Measurements from ENCODE around the gene MAP2K2. TPM values are rescaled to one million over a fixed set of nuclear protein-coding genes. Genes with fewer than 3 reads are reported as not detected.

The MAP2K2 gene
- 103 TPM for polyA plus RNA-seq (2013, experiment 1 of 2)
- polyA plus RNA-seq (2013, experiment 2 of 2): 103 TPM

DNA sequence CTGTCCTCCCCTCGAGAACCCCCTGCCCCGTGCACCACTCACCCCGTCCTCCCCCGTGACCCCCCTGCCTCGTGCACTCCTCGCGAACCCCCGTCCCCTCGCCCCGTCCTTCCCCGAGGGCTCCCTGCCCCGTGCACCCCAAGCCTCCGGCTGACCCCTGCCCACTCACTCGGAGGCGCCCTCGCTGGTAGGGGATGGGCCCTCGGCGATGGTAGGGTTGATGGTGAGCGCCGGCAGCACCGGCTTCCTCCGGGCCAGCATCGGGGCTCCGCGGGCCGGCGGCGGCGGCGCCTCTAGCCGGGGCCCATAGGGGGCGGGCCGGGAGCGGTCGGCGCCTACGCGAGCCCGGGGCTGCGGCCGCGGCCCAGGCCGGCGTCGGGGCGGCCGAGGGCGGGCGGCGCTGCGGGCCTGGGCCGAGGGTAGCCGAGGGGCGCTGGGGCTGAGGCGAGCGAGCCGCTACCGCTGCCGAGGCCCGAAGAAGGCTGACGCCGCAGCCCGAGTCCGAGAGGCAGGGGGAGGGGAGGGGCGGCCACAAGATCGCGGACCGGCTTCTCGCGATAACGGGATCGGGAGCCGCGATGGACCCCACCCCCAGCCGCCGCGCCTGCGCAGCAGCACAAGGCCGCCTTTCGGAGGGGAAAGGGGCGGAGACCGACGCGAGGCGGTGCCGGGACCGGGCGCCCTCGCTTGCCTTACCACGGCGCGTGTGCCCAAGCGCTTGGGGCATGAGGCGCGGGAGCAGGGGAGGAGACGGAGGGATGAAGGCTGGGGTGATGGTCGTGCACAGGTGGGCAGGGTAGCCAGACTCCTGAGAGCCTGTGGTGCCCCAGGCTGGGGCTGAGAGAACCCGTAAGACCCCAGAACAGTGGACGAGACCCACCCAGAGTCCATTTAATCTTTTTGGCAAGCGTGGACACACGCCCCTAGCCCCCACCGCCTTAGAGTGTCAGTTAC is at the start of gene MAP2K2:
Gene MAP2K2 (minus strand): TSS at position 508 of the 954 bp plus-strand sequence. CDS start 247 bp downstream, at position 261.
- no peaks in the 10 kb centered on the region for H3K27me3 ChIP-seq (ENCODE audit: insufficient read depth, low read length, poor library complexity)
- H3K4me1 ChIP-seq (ENCODE audit: control insufficient read depth, low read depth, low read length): peaks cover 5% of the 10 kb centered on the region

DNA sequence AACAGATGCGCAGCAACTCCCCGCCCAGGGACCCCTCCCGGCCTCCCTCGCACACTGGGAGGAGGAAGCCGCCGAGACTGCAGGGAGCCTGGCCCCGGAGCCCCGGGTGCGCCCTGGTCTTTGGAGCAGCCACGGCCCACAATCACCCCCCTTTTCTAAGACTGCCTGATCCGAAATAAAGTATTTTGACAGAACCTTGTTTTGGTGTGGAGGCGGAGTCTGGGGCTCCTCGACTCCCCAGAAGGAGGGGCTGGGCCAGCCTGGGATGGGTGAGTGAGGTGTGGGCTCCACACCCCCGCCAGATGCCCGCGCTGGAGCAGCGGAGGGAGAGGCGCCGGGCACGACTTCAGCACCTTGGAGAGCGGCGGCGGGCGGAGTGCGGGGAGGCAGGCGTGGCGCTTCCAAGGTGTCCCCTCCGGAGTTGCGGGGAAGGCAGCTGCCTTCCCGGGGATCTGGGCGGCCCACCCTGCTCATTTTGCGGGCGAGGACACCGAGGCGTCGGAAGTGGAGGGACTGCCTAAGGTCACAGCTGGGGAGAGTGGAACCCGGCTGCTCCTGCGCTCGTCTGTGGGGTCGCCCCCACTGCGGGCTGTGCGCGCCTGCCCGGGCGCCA is 49.0 kb upstream of the MAP2K2 start:
- H2BK15ac ChIP-seq (replicated peaks; ENCODE audit: low read depth): no peak overlapping the region
- H2BK120ac ChIP-seq (ENCODE audit: low read depth, low read length): no peak overlapping the region
- no CpG with 5 or more reads among the region's 45 CpGs for WGBS (ENCODE audit: extremely low coverage, insufficient coverage, low lambda C conversion rate)
- H3K18ac ChIP-seq (ENCODE audit: low read length): no peak overlapping the region
- H3K79me1 ChIP-seq (ENCODE audit: low read length): no peaks in the 10 kb centered on the region
- H4K5ac ChIP-seq (ENCODE audit: low read length): no peak overlapping the region
- H3K4ac ChIP-seq (ENCODE audit: low read depth, low read length): no peak overlapping the region
- no peaks in the 10 kb centered on the region for H3K36me3 ChIP-seq (ENCODE audit: control insufficient read depth, insufficient read depth, low read length)
- no peak overlapping the region for H3K4me2 ChIP-seq (ENCODE audit: low read length)
- no peak overlapping the region for H4K8ac ChIP-seq (ENCODE audit: low read depth, low read length)
- no peaks in the 10 kb centered on the region for H3K4me1 ChIP-seq (ENCODE audit: control insufficient read depth, low read depth, low read length)
- no peak overlapping the region for H3K23ac ChIP-seq (ENCODE audit: low read length)
- no peaks in the 10 kb centered on the region for H3K27me3 ChIP-seq (ENCODE audit: insufficient read depth, low read length, poor library complexity)
- no peak overlapping the region for H3K27ac ChIP-seq (ENCODE audit: low read depth, low read length)
- no peak overlapping the region for H3K4me3 ChIP-seq (ENCODE audit: low read length)
- H3K79me2 ChIP-seq (ENCODE audit: control insufficient read depth, insufficient read depth, low read length): no peaks in the 10 kb centered on the region
- H2BK5ac ChIP-seq (ENCODE audit: low read length): no peak overlapping the region
- H3K56ac ChIP-seq (ENCODE audit: low read length): no peak overlapping the region
- no peak overlapping the region for H2AK5ac ChIP-seq (ENCODE audit: low read length)
- no peak overlapping the region for H3K9ac ChIP-seq (ENCODE audit: low read length)
- DNase-seq: peak; percentile 71

More for the DNA sequence above, at the start of gene MAP2K2:
- H3K18ac ChIP-seq (ENCODE audit: low read length): peak within 1 kb of the TSS; percentile 88
- peak within 1 kb of the TSS; percentile 29 for H2BK120ac ChIP-seq (ENCODE audit: low read depth, low read length)
- H3K9ac ChIP-seq (ENCODE audit: low read length): peak within 1 kb of the TSS; percentile 97
- no peaks in the 10 kb centered on the region for H3K36me3 ChIP-seq (ENCODE audit: control insufficient read depth, insufficient read depth, low read length)
- H3K27ac ChIP-seq (ENCODE audit: low read depth, low read length): no peak within 1 kb of the TSS
- H3K4me3 ChIP-seq (ENCODE audit: low read length): peak within 1 kb of the TSS; percentile 89
- peaks cover 10% of the 10 kb centered on the region for H3K79me1 ChIP-seq (ENCODE audit: low read length)
- H2AK5ac ChIP-seq (ENCODE audit: low read length): peak within 1 kb of the TSS; percentile 58
- H2BK15ac ChIP-seq (replicated peaks; ENCODE audit: low read depth): no peak within 1 kb of the TSS
- peak within 1 kb of the TSS; percentile 89 for H3K23ac ChIP-seq (ENCODE audit: low read length)
- peaks cover 16% of the 10 kb centered on the region for H3K79me2 ChIP-seq (ENCODE audit: control insufficient read depth, insufficient read depth, low read length)
- WGBS (ENCODE audit: extremely low coverage, insufficient coverage, low lambda C conversion rate): no CpG with 5 or more reads among the region's 102 CpGs
- no peak within 1 kb of the TSS for H4K5ac ChIP-seq (ENCODE audit: low read length)
- H2BK5ac ChIP-seq (ENCODE audit: low read length): no peak within 1 kb of the TSS
- H3K56ac ChIP-seq (ENCODE audit: low read length): peak within 1 kb of the TSS; percentile 98
- DNase-seq: peak; percentile 93
- H3K4me2 ChIP-seq (ENCODE audit: low read length): peak within 1 kb of the TSS; percentile 70
- H3K4ac ChIP-seq (ENCODE audit: low read depth, low read length): peak within 1 kb of the TSS; percentile 97
- no peak within 1 kb of the TSS for H4K8ac ChIP-seq (ENCODE audit: low read depth, low read length)

DNA sequence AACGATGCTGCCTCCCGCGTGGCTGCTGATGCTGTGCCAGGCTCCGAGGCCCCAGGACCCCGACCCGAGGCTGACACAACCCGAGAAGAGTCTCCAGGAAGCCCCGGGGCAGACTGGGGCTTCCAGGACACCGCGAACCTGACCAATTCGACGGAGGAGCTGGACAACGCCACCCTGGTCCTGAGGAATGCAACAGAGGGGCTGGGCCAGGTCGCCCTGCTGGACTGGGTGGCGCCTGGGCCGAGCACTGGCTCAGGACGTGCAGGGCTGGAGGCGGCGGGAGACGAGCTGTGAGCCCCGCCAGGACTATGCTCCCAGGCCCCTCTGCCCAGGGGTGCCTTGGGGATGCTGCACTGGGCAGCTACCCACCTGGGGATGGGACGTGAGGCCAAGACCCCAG is 47.8 kb upstream of the MAP2K2 start:
- Histone ChIP-seq H3K56ac (ENCODE audit: low read length) (no peak overlapping the region), H2AK5ac (ENCODE audit: low read length) (no peak overlapping the region), H4K5ac (ENCODE audit: low read length) (no peak overlapping the region), H3K4ac (ENCODE audit: low read depth, low read length) (no peak overlapping the region), H3K4me3 (ENCODE audit: low read length) (no peak overlapping the region), H2BK120ac (ENCODE audit: low read depth, low read length) (no peak overlapping the region), H3K23ac (ENCODE audit: low read length) (no peak overlapping the region), H4K8ac (ENCODE audit: low read depth, low read length) (no peak overlapping the region), H3K27ac (ENCODE audit: low read depth, low read length) (no peak overlapping the region), H3K27me3 (ENCODE audit: insufficient read depth, low read length, poor library complexity) (no peaks in the 10 kb centered on the region), H2BK15ac (replicated peaks; ENCODE audit: low read depth) (no peak overlapping the region), H3K36me3 (ENCODE audit: control insufficient read depth, insufficient read depth, low read length) (no peaks in the 10 kb centered on the region), H3K9ac (ENCODE audit: low read length) (no peak overlapping the region), H2BK5ac (ENCODE audit: low read length) (no peak overlapping the region), H3K79me2 (ENCODE audit: control insufficient read depth, insufficient read depth, low read length) (no peaks in the 10 kb centered on the region), H3K4me1 (ENCODE audit: control insufficient read depth, low read depth, low read length) (no peaks in the 10 kb centered on the region), H3K79me1 (ENCODE audit: low read length) (no peaks in the 10 kb centered on the region), H3K4me2 (ENCODE audit: low read length) (no peak overlapping the region), H3K18ac (ENCODE audit: low read length) (no peak overlapping the region)
- no peak for DNase-seq
- WGBS (ENCODE audit: extremely low coverage, insufficient coverage, low lambda C conversion rate): no CpG with 5 or more reads among the region's 22 CpGs

DNA sequence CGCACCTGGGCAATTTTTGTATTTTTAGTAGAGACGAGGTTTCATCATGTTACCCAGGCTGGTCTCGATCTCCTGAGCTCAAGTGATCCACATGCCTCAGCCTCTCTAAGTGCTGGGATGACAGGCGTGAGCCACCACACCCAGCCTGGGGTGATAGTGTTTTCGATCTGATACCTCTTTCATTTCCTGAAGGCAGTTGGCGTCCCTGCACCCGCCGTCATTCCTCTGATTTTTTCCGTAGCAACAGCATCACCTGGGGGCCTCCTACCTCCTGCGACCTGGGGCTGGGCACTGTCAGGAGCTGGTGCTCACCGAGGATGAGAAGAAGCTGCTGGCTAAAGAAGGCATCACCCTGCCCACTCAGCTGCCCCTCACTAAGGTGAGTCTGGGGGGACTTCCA is 40.3 kb upstream of the MAP2K2 start:
- H3K36me3 ChIP-seq (ENCODE audit: control insufficient read depth, insufficient read depth, low read length): no peaks in the 10 kb centered on the region
- no CpG with 5 or more reads among the region's 11 CpGs for whole genome bisulfite sequencing (ENCODE audit: extremely low coverage, insufficient coverage, low lambda C conversion rate)
- no peaks in the 10 kb centered on the region for H3K27me3 ChIP-seq (ENCODE audit: insufficient read depth, low read length, poor library complexity)

DNA sequence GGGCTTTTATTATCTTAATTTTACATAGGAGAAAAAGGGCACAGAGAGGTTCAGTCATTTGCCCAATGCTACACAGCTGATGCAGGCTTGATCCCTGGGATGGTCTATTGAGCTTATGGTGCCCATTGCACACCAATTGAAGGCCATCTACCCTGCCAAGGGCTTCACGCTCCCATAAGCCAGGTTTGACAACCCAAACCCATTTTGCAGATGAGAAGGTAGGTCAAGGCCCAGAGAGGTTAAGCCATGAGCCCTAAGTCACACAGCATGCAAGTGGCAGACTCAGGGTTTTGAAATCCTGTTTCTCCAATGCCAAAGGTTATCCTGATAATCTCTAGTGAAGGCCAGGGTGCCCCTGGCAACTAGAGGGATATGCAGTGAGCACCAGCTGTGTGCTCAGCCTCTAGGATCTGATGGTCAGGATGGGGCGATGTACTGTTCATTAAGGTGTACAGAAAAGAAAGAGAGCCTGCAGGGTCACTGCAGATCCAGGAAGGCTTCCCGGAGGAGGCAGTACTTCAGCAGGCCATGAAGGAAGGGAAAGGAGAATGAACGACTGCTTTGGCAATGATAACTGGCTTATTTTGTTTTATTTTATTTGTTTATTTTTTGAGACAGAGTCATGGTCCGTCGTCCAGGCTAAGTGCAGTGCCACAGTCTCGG is 37.6 kb upstream of the MAP2K2 start:
- H2BK120ac ChIP-seq (ENCODE audit: low read depth, low read length): no peak overlapping the region
- H3K79me1 ChIP-seq (ENCODE audit: low read length): no peaks in the 10 kb centered on the region
- no peak overlapping the region for H3K23ac ChIP-seq (ENCODE audit: low read length)
- no peak overlapping the region for H4K5ac ChIP-seq (ENCODE audit: low read length)
- no peak overlapping the region for H3K56ac ChIP-seq (ENCODE audit: low read length)
- H3K4ac ChIP-seq (ENCODE audit: low read depth, low read length): no peak overlapping the region
- no peaks in the 10 kb centered on the region for H3K27me3 ChIP-seq (ENCODE audit: insufficient read depth, low read length, poor library complexity)
- no peaks in the 10 kb centered on the region for H3K4me1 ChIP-seq (ENCODE audit: control insufficient read depth, low read depth, low read length)
- H2BK5ac ChIP-seq (ENCODE audit: low read length): no peak overlapping the region
- no peak overlapping the region for H4K8ac ChIP-seq (ENCODE audit: low read depth, low read length)
- WGBS (ENCODE audit: extremely low coverage, insufficient coverage, low lambda C conversion rate): no CpG with 5 or more reads among the region's 7 CpGs
- no peaks in the 10 kb centered on the region for H3K36me3 ChIP-seq (ENCODE audit: control insufficient read depth, insufficient read depth, low read length)
- H3K18ac ChIP-seq (ENCODE audit: low read length): no peak overlapping the region
- no peak for DNase-seq
- H2BK15ac ChIP-seq (replicated peaks; ENCODE audit: low read depth): no peak overlapping the region
- H3K4me2 ChIP-seq (ENCODE audit: low read length): no peak overlapping the region
- H3K9ac ChIP-seq (ENCODE audit: low read length): no peak overlapping the region
- H3K79me2 ChIP-seq (ENCODE audit: control insufficient read depth, insufficient read depth, low read length): no peaks in the 10 kb centered on the region
- H3K4me3 ChIP-seq (ENCODE audit: low read length): no peak overlapping the region
- H3K27ac ChIP-seq (ENCODE audit: low read depth, low read length): no peak overlapping the region
- no peak overlapping the region for H2AK5ac ChIP-seq (ENCODE audit: low read length)

More for the DNA sequence above, 40.3 kb upstream of the MAP2K2 start:
- H3K4me2 ChIP-seq (ENCODE audit: low read length): no peak overlapping the region
- H3K9ac ChIP-seq (ENCODE audit: low read length): no peak overlapping the region
- H3K4me1 ChIP-seq (ENCODE audit: control insufficient read depth, low read depth, low read length): no peaks in the 10 kb centered on the region
- no peak overlapping the region for H3K27ac ChIP-seq (ENCODE audit: low read depth, low read length)
- DNase-seq: no peak
- H3K18ac ChIP-seq (ENCODE audit: low read length): no peak overlapping the region
- H2BK15ac ChIP-seq (replicated peaks; ENCODE audit: low read depth): no peak overlapping the region
- no peaks in the 10 kb centered on the region for H3K79me1 ChIP-seq (ENCODE audit: low read length)
- no peak overlapping the region for H3K4ac ChIP-seq (ENCODE audit: low read depth, low read length)
- no peak overlapping the region for H2BK5ac ChIP-seq (ENCODE audit: low read length)
- no peak overlapping the region for H3K56ac ChIP-seq (ENCODE audit: low read length)
- H3K4me3 ChIP-seq (ENCODE audit: low read length): no peak overlapping the region
- H3K23ac ChIP-seq (ENCODE audit: low read length): no peak overlapping the region
- no peak overlapping the region for H4K8ac ChIP-seq (ENCODE audit: low read depth, low read length)
- H2AK5ac ChIP-seq (ENCODE audit: low read length): no peak overlapping the region
- H4K5ac ChIP-seq (ENCODE audit: low read length): no peak overlapping the region
- no peaks in the 10 kb centered on the region for H3K79me2 ChIP-seq (ENCODE audit: control insufficient read depth, insufficient read depth, low read length)
- H2BK120ac ChIP-seq (ENCODE audit: low read depth, low read length): no peak overlapping the region

All from mesendoderm (in vitro differentiated cells).